Measurements from ENCODE around the gene CD2AP. TPM values are rescaled to one million over a fixed set of nuclear protein-coding genes. Genes with fewer than 3 reads are reported as not detected.
"Not testable (repeated sequence)": the region's sequence is repeated elsewhere in the genome, so short reads cannot be mapped to it uniquely, and the experiment has no call there.

The CD2AP gene
- total RNA-seq, 3 donors from 2014 or later: 61.7 to 173 (median 104) TPM

- TF ChIP-seq CTCF (IDR thresholded peaks at IDR 0.05): no peak
- ATAC-seq (peak; percentile 44), DNase-seq (no peak)
- H3K36me3 ChIP-seq (ENCODE audit: low read depth): no peaks in the 10 kb centered on the region
- H3K4me3 ChIP-seq: no peak overlapping the region
- peaks cover 5% of the 10 kb centered on the region for H3K4me1 ChIP-seq (ENCODE audit: low read depth)
- no peaks in the 10 kb centered on the region for H3K9me3 ChIP-seq
- intact Hi-C loops (cut with DNase I, micrococcal nuclease): no loop called here
Measured at GRCh38 chr6:47437592-47437991, 40.0 kb upstream of the CD2AP start.

- Histone ChIP-seq H3K9me3 (no peaks in the 10 kb centered on the region), H3K4me1 (ENCODE audit: low read depth) (peaks cover 5% of the 10 kb centered on the region), H3K4me3 (no peak overlapping the region), H3K36me3 (ENCODE audit: low read depth) (no peaks in the 10 kb centered on the region)
- TF ChIP-seq CTCF (IDR thresholded peaks at IDR 0.05): no peak
- no peak for DNase-seq
- no peak for ATAC-seq
- intact Hi-C loops (cut with DNase I, micrococcal nuclease): no loop called here
Measured at GRCh38 chr6:47438481-47439347, 38.9 kb upstream of the CD2AP start.

GRCh38 chr6:47439348-47439668 lies 38.3 kb upstream of the CD2AP start:
- no peak for TF ChIP-seq CTCF (IDR thresholded peaks at IDR 0.05)
- DNase-seq (no peak), ATAC-seq (no peak)
- no peaks in the 10 kb centered on the region for H3K9me3 ChIP-seq
- H3K4me3 ChIP-seq: no peak overlapping the region
- intact Hi-C loops (cut with DNase I, micrococcal nuclease): no loop called here
- no peaks in the 10 kb centered on the region for H3K36me3 ChIP-seq (ENCODE audit: low read depth)
- peaks cover 5% of the 10 kb centered on the region for H3K4me1 ChIP-seq (ENCODE audit: low read depth)

GRCh38 chr6:47440719-47441118 lies 36.9 kb upstream of the CD2AP start:
- ATAC-seq (peak; percentile 90), DNase-seq (no peak)
- no peaks in the 10 kb centered on the region for H3K36me3 ChIP-seq (ENCODE audit: low read depth)
- H3K4me1 ChIP-seq (ENCODE audit: low read depth): no peaks in the 10 kb centered on the region
- intact Hi-C loops (cut with DNase I, micrococcal nuclease): no loop called here
- no peak for TF ChIP-seq CTCF (IDR thresholded peaks at IDR 0.05)
- no peaks in the 10 kb centered on the region for H3K9me3 ChIP-seq
- H3K4me3 ChIP-seq: no peak overlapping the region

GRCh38 chr6:47444964-47445363 lies 32.6 kb upstream of the CD2AP start:
- DNase-seq; H3K4me1 ChIP-seq (ENCODE audit: low read depth); H3K9me3 ChIP-seq; intact Hi-C loops (cut with DNase I, micrococcal nuclease); ATAC-seq; H3K4me3 ChIP-seq; H3K36me3 ChIP-seq (ENCODE audit: low read depth): not testable (repeated sequence)

- H3K9me3 ChIP-seq: no peaks in the 10 kb centered on the region
- intact Hi-C loops (cut with DNase I, micrococcal nuclease): no loop called here
- H3K36me3 ChIP-seq (ENCODE audit: low read depth): no peaks in the 10 kb centered on the region
- H3K4me3 ChIP-seq: no peak overlapping the region
- TF ChIP-seq CTCF (IDR thresholded peaks at IDR 0.05): no peak
- ATAC-seq: no peak
- no peak for DNase-seq
- no peaks in the 10 kb centered on the region for H3K4me1 ChIP-seq (ENCODE audit: low read depth)
Measured at GRCh38 chr6:47446669-47447330, 30.8 kb upstream of the CD2AP start.
